GM19043 (cell line): ENCODE data around the gene WNK4.

Source experiments
- ATAC-seq: cut with Tn5 transposase; IDR thresholded peaks from one replicate; pipeline ENCODE4 v1.9.1; 2021; ENCODE audit warnings: low read depth; ENCODE audit not compliant: unreplicated experiment

Gene WNK4

GRCh38 chr17:42795465-42795864 lies 15.1 kb downstream of the WNK4 start:
- ATAC-seq: no peak

GRCh38 chr17:42796066-42796758 lies 15.8 kb downstream of the WNK4 start:
- ATAC-seq: no peak

GRCh38 chr17:42797067-42798007 lies 16.9 kb downstream of the WNK4 start:
- no peak for ATAC-seq

- no peak for ATAC-seq
Observed at GRCh38 chr17:42798011-42798382, 17.6 kb downstream of the WNK4 start.

GRCh38 chr17:42798383-42799380 lies 18.3 kb downstream of the WNK4 start, which contains the start of the genes CNTD1 and COA3:
CNTD1 (plus strand) TSS chr17:42798861; CDS start chr17:42799068, 207 bp downstream.
COA3 (minus strand) TSS chr17:42798704; CDS start chr17:42798681, 23 bp downstream.
- ATAC-seq: peak; percentile 74

- no peak for ATAC-seq
Observed at GRCh38 chr17:42803074-42803883, 22.9 kb downstream of the WNK4 start.

GRCh38 chr17:42804918-42805367 lies 24.5 kb downstream of the WNK4 start:
- no peak for ATAC-seq

- ATAC-seq: no peak
Observed at GRCh38 chr17:42806249-42806648, 25.8 kb downstream of the WNK4 start.

GRCh38 chr17:42809250-42809649 lies 28.8 kb downstream of the WNK4 start:
- ATAC-seq: no peak

- ATAC-seq: no peak
Observed at GRCh38 chr17:42814633-42815399, 34.4 kb downstream of the WNK4 start.

- ATAC-seq: no peak
Observed at GRCh38 chr17:42817866-42818265, 37.5 kb downstream of the WNK4 start.

GRCh38 chr17:42818379-42818778 lies 38.0 kb downstream of the WNK4 start:
- ATAC-seq: no peak

- ATAC-seq: no peak
Observed at GRCh38 chr17:42819939-42820535, 39.6 kb downstream of the WNK4 start.

- ATAC-seq: no peak
Observed at GRCh38 chr17:42821176-42821575, 40.8 kb downstream of the WNK4 start.

- ATAC-seq: no peak
Observed at GRCh38 chr17:42827472-42827871, 47.1 kb downstream of the WNK4 start.

- no peak for ATAC-seq
Observed at GRCh38 chr17:42830971-42831370, 50.6 kb downstream of the WNK4 start.

GRCh38 chr17:42832213-42832933 lies 52.0 kb downstream of the WNK4 start:
- no peak for ATAC-seq
